HepG2 (cell line): ENCODE results near the gene APOL4.

Experiments
- HCFC1 ChIP-seq: fragments of 150-350 bp; IDR thresholded peaks from 2 replicates; pipeline ENCODE4 v1.6.1; 2014; ENCODE audit warnings: low read depth, low read length
- KLF15 ChIP-seq: sonication (generic); formaldehyde crosslinking; IDR thresholded peaks from 2 replicates; pipeline ENCODE4 v1.8.1; 2023; ENCODE audit warnings: borderline replicate concordance, mild to moderate bottlenecking, inconsistent platforms, missing genetic modification reagents, mixed read lengths
- NCOA1 ChIP-seq: sonication (generic); formaldehyde crosslinking; IDR thresholded peaks from 2 replicates; pipeline ENCODE4 v1.9.0; 2021; ENCODE audit warnings: missing genetic modification reagents
- NFYB ChIP-seq: sonication (generic); formaldehyde crosslinking; IDR thresholded peaks from 2 replicates; pipeline ENCODE4 v1.4.0; 2020; ENCODE audit warnings: missing genetic modification reagents
- POLR2A ChIP-seq, 2 experiments: IDR thresholded peaks; 2 replicates each; pipeline ENCODE4 v1.6.1; 2011; ENCODE audit warnings: low read depth in 2 of 2, low read length in 2 of 2, mild to moderate bottlenecking in 1 of 2, moderate library complexity in 1 of 2; ENCODE audit not compliant: insufficient read depth in 1 of 2
- REST ChIP-seq, 2 experiments: IDR thresholded peaks; 2 replicates each; pipeline ENCODE4 v1.6.1; 2011 to 2012; ENCODE audit warnings: low read length in 2 of 2, borderline replicate concordance in 1 of 2, low read depth in 1 of 2, mild to moderate bottlenecking in 1 of 2, moderate library complexity in 1 of 2
- STAT6 ChIP-seq: sonication (generic); formaldehyde crosslinking; IDR thresholded peaks from 2 replicates; pipeline ENCODE4 v1.4.0; 2020; ENCODE audit warnings: missing genetic modification reagents, mild to moderate bottlenecking, borderline replicate concordance
- TAF15 ChIP-seq: fragments of 200-400 bp; formaldehyde crosslinking; IDR thresholded peaks from one replicate; pipeline ENCODE4 v1.6.1; 2018; ENCODE audit warnings: mild to moderate bottlenecking, low read depth, low read length; ENCODE audit not compliant: poor library complexity, severe bottlenecking
- TCF7L2 ChIP-seq: IDR thresholded peaks from 2 replicates; pipeline ENCODE4 v1.6.1; 2011; ENCODE audit warnings: mild to moderate bottlenecking, low read depth, low read length, moderate library complexity
- TF ChIP-seq, protein P1 (sequence below): sonication (generic); formaldehyde crosslinking; IDR thresholded peaks from 2 replicates; pipeline ENCODE4 v1.5.0; 2020; ENCODE audit warnings: mild to moderate bottlenecking, missing genetic modification reagents, moderate library complexity

DNA sequence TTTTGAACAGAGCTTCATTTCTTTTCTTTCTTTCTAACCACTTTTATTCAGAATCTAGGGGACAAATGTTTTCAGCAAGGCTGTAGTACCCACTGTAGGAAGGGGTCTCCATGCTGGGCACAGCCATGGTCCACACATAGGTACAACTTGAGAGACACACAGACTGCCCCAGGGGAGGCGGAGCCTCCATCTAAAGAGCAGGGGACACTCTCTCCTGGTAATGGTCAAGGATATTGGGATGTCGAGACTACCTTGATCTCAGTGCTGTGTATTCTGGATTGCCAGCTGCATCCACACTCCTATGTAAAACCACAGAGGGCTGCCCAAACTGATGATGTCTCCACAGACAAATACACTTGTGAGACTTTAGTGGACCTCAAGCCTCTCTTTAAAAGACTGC, 38.1 kb downstream of the APOL4 start:
- TF ChIP-seq STAT6 (CRISPR knock-in tag): no peak
- TF ChIP-seq POLR2A (IDR thresholded peaks at IDR 0.05; ENCODE audit: insufficient read depth in 1 of 2, low read depth in 2 of 2, low read length in 2 of 2): no peak
- no peak for TF ChIP-seq NCOA1 (CRISPR knock-in tag)
- no peak for TF ChIP-seq NFYB
- TF ChIP-seq REST (IDR thresholded peaks at IDR 0.05; ENCODE audit: borderline replicate concordance in 1 of 2, low read depth in 1 of 2, low read length in 2 of 2): no peak
- TF ChIP-seq HCFC1: no peak
- no peak for TF ChIP-seq KLF15
- TF ChIP-seq TCF7L2: no peak
- TF ChIP-seq, protein P1, sequence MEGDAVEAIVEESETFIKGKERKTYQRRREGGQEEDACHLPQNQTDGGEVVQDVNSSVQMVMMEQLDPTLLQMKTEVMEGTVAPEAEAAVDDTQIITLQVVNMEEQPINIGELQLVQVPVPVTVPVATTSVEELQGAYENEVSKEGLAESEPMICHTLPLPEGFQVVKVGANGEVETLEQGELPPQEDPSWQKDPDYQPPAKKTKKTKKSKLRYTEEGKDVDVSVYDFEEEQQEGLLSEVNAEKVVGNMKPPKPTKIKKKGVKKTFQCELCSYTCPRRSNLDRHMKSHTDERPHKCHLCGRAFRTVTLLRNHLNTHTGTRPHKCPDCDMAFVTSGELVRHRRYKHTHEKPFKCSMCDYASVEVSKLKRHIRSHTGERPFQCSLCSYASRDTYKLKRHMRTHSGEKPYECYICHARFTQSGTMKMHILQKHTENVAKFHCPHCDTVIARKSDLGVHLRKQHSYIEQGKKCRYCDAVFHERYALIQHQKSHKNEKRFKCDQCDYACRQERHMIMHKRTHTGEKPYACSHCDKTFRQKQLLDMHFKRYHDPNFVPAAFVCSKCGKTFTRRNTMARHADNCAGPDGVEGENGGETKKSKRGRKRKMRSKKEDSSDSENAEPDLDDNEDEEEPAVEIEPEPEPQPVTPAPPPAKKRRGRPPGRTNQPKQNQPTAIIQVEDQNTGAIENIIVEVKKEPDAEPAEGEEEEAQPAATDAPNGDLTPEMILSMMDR: no peak
- no peak for TF ChIP-seq TAF15
